NOMO-1 treated with DMSO at 0.1 percent for 48 hours (cell line): ENCODE results near the gene BBS5.
"Not testable (repeated sequence)": the region's sequence is repeated elsewhere in the genome, so short reads cannot be mapped to it uniquely, and the experiment has no call there.

Experiments used
- DNase-seq: peaks from one replicate; lab custom pipeline; 2025; ENCODE audit not compliant: unreplicated experiment; lab: John Stamatoyannopoulos, UW

The BBS5 gene

GRCh38 chr2:169539460-169539859, 60.2 kb downstream of the BBS5 start:
- not testable (repeated sequence) for DNase-seq

- no peak for DNase-seq
Observed at GRCh38 chr2:169540146-169540545, 60.9 kb downstream of the BBS5 start.

GRCh38 chr2:169542433-169542832, 63.1 kb downstream of the BBS5 start:
- no peak for DNase-seq

GRCh38 chr2:169546756-169547155, 67.5 kb downstream of the BBS5 start:
- no peak for DNase-seq
